ENCODE measurements around the gene DNAH17.

GRCh38 chr17:78539781-78540180 is 37.4 kb downstream of the DNAH17 start:
- TF ChIP-seq, protein P1, sequence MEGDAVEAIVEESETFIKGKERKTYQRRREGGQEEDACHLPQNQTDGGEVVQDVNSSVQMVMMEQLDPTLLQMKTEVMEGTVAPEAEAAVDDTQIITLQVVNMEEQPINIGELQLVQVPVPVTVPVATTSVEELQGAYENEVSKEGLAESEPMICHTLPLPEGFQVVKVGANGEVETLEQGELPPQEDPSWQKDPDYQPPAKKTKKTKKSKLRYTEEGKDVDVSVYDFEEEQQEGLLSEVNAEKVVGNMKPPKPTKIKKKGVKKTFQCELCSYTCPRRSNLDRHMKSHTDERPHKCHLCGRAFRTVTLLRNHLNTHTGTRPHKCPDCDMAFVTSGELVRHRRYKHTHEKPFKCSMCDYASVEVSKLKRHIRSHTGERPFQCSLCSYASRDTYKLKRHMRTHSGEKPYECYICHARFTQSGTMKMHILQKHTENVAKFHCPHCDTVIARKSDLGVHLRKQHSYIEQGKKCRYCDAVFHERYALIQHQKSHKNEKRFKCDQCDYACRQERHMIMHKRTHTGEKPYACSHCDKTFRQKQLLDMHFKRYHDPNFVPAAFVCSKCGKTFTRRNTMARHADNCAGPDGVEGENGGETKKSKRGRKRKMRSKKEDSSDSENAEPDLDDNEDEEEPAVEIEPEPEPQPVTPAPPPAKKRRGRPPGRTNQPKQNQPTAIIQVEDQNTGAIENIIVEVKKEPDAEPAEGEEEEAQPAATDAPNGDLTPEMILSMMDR (IDR thresholded peaks at IDR 0.05): no peak
- TF ChIP-seq EP300 (IDR thresholded peaks at IDR 0.05) (no peak), POLR2A (IDR thresholded peaks at IDR 0.05) (no peak)
